HepG2 (cell line): ENCODE data around the gene FAM20C. TPM values are rescaled to one million over a fixed set of nuclear protein-coding genes. Genes with fewer than 3 reads are reported as not detected.

Experiments
- ATAC-seq: fragments of 200-7000 bp; cut with Tn5 transposase; 3 replicates; pipeline ENCODE4 v1.9.1; 2020; ENCODE audit warnings: mild to moderate bottlenecking, moderate library complexity
- BruUV-seq: library from RNA; stranded (reverse); fragments of 400-500 nt; replicated peaks from 2 replicates; lab custom pipeline; 2021; lab: Mats Ljungman, UMichigan
- CTCF ChIA-PET: fragments of 300-600 bp; formaldehyde crosslinking; extraction: SDS; loops from one replicate; lab custom pipeline; 2021; ENCODE audit warnings: low total read pairs, inconsistent platforms, low intra/inter-chr PET ratio; lab: Yijun Ruan, JAX
- POLR2A ChIA-PET: fragments of 350-600 bp; sonication (Branson Sonifier 250); formaldehyde crosslinking; loops from one replicate; lab custom pipeline; 2020; ENCODE audit warnings: antibody characterized with exemption, inconsistent platforms; lab: Yijun Ruan, JAX
- DNase-seq: peaks from one replicate; pipeline ENCODE4 v3.0.0-alpha.2; 2015; ENCODE audit warnings: low spot score
- FAIRE-seq: peaks from 3 replicates; lab custom pipeline; 2011; peaks lifted over from hg19 to GRCh38; lab: Jason Lieb, UNC
- H2AFZ ChIP-seq: one replicate; pipeline ENCODE4 v1.6.1; 2011; ENCODE audit warnings: low read length, inconsistent platforms
- H3K27ac ChIP-seq: fragments of 300-600 bp; 3 replicates; pipeline ENCODE4 v1.8.0; 2011; ENCODE audit warnings: mixed run types, mild to moderate bottlenecking, mixed read lengths, low read length, inconsistent platforms; ENCODE audit not compliant: insufficient read depth; ENCODE audit errors: extremely low read length
- H3K27me3 ChIP-seq, 2 experiments: fragments of 200-600 bp in 1 of 2; 2 replicates in 1 of 2; 3 replicates in 1 of 2; pipeline versions ENCODE4 v1.6.0 to v1.8.0; 2011; ENCODE audit warnings: low read length in 2 of 2, mild to moderate bottlenecking in 2 of 2, moderate library complexity in 2 of 2, inconsistent platforms in 1 of 2; ENCODE audit not compliant: insufficient read depth in 2 of 2, control insufficient read depth in 1 of 2
- H3K36me3 ChIP-seq, 2 experiments: fragments of 200-600 bp in 1 of 2; replicated peaks in 1 of 2; 2 replicates in 1 of 2; 3 replicates in 1 of 2; pipeline versions ENCODE4 v1.5.1 to v1.8.0; 2011; ENCODE audit warnings: low read length in 2 of 2, inconsistent platforms in 1 of 2; ENCODE audit not compliant: insufficient read depth in 2 of 2, control insufficient read depth in 1 of 2
- H3K4me1 ChIP-seq: 2 replicates; pipeline ENCODE4 v1.5.1; 2012; ENCODE audit warnings: low read length, inconsistent platforms; ENCODE audit not compliant: insufficient read depth
- H3K4me2 ChIP-seq: 2 replicates; pipeline ENCODE4 v1.6.0; 2011; ENCODE audit warnings: low read depth, low read length, inconsistent platforms
- H3K4me3 ChIP-seq, 3 experiments: fragments of 200-600 bp in 1 of 3; sonication (generic), shearing (Covaris generic) in 1 of 3; replicated peaks in 1 of 3; 2 replicates each; pipeline ENCODE4 v1.5.1; 2011 to 2016; ENCODE audit warnings: low read length in 3 of 3, inconsistent platforms in 2 of 3, low read depth in 2 of 3, mild to moderate bottlenecking in 2 of 3, control low read depth in 1 of 3, mixed read lengths in 1 of 3; ENCODE audit not compliant: insufficient read depth in 1 of 3
- H3K79me2 ChIP-seq: one replicate; pipeline ENCODE4 v1.6.1; 2011; ENCODE audit warnings: low read length, inconsistent platforms; ENCODE audit not compliant: insufficient read depth
- H3K9ac ChIP-seq: 2 replicates; pipeline ENCODE4 v1.6.0; 2011; ENCODE audit warnings: mild to moderate bottlenecking, low read depth, low read length, inconsistent platforms; ENCODE audit not compliant: insufficient read depth
- H3K9me3 ChIP-seq: 2 replicates; pipeline ENCODE4 v1.5.1; 2012; ENCODE audit warnings: mild to moderate bottlenecking, low read length
- H4K20me1 ChIP-seq: 2 replicates; pipeline ENCODE4 v1.6.0; 2011; ENCODE audit warnings: inconsistent platforms, mild to moderate bottlenecking, low read length, moderate library complexity; ENCODE audit not compliant: insufficient read depth
- AGO2 ChIP-seq: fragments of 200-400 bp; formaldehyde crosslinking; optimal IDR thresholded peaks from 2 replicates; pipeline ENCODE3; 2017; ENCODE audit warnings: mild to moderate bottlenecking, low read depth, low read length, moderate library complexity
- EEA1 ChIP-seq: sonication (generic); formaldehyde crosslinking; IDR thresholded peaks from 2 replicates; pipeline ENCODE4 v1.5.1; 2020; ENCODE audit warnings: mild to moderate bottlenecking, missing genetic modification reagents, borderline replicate concordance
- PTBP1 ChIP-seq: fragments of 200-400 bp; formaldehyde crosslinking; IDR thresholded peaks from 2 replicates; pipeline ENCODE4 v1.6.1; 2018; ENCODE audit warnings: low read length, low read depth; ENCODE audit not compliant: poor library complexity, severe bottlenecking
- UBTF ChIP-seq: sonication (generic); formaldehyde crosslinking; IDR thresholded peaks from 2 replicates; pipeline ENCODE4 v1.4.0; 2020; ENCODE audit warnings: mild to moderate bottlenecking, missing genetic modification reagents
- ZC3H13 ChIP-seq: sonication (generic); formaldehyde crosslinking; IDR thresholded peaks from 2 replicates; pipeline ENCODE4 v1.8.1; 2023; ENCODE audit warnings: mild to moderate bottlenecking, missing genetic modification reagents, moderate library complexity
- ZSCAN29 ChIP-seq: sonication (generic); formaldehyde crosslinking; conservative IDR thresholded peaks from 2 replicates; pipeline ENCODE4 v1.4.0; 2020; ENCODE audit warnings: mild to moderate bottlenecking, missing genetic modification reagents
- WGBS: methylation state at CpG from one replicate; pipeline ENCODE4 v1.1.6; 2017; ENCODE audit warnings: low lambda C conversion rate; 5-methylcytosine and 5-hydroxymethylcytosine counted together
- in situ Hi-C: cut with HindIII; loops from 2 replicates; pipeline ENCODE4 v1.10.0; 2017; ENCODE audit warnings: low pct_unique_long_range_greater_than_20kb; ENCODE audit not compliant: extremely low pct_ligation_motif_present
- intact Hi-C: fragments of 100-400 bp; cut with micrococcal nuclease; formaldehyde crosslinking; loops from one replicate; pipeline ENCODE4 v1.10.0; 2022; ENCODE audit not compliant: unreplicated experiment
- polyA plus RNA-seq, 8 experiments: library from polyadenylated mRNA; depleted of rRNA in 3 of 8; stranded (reverse) in 7 of 8; unstranded in 1 of 8; fragments of >200 nt; fragmentation: Illumina TruSeq in 4 of 8; extraction: Trizol in 4 of 8; gene quantifications; 2 replicates each; pipeline versions ENCODE4 v1.2.1 to v1.2.3, GENCODE V29; 2011 to 2016; ENCODE audit warnings: low read depth in 4 of 8, missing spikeins in 1 of 8, mixed read lengths in 1 of 8; ENCODE audit not compliant: insufficient read depth in 1 of 8
- total RNA-seq, 5 experiments: library from RNA; depleted of rRNA; stranded (reverse); fragments of >200 nt; fragmentation: Illumina TruSeq; extraction: Trizol; gene quantifications; 2 replicates each; pipeline ENCODE4 v1.2.3, GENCODE V29; 2016; ENCODE audit warnings: low read depth in 1 of 5
- TF ChIP-seq, protein P1 (sequence below): sonication (generic); formaldehyde crosslinking; IDR thresholded peaks from 2 replicates; pipeline ENCODE4 v1.8.0; 2022; ENCODE audit warnings: mild to moderate bottlenecking, missing genetic modification reagents; ENCODE audit not compliant: insufficient replicate concordance

The FAM20C gene
- total and polyA plus RNA-seq, 2 of the 13 experiments (the other 11 are each of a cell fraction or from before 2014, with no cell fraction given) = 11.9 to 19.9 TPM

GRCh38 chr7:260441-261281 lies 68.3 kb downstream of the FAM20C start:
- ATAC-seq (peak; percentile 5; the same call in 2 of the 3 replicates), FAIRE-seq (no peak), DNase-seq (no peak)
- POLR2A ChIA-PET = no interaction called here
- no peak overlapping the region for H2AFZ ChIP-seq
- H3K36me3 ChIP-seq = peaks cover 6 to 14% of the 10 kb centered on the region in 2 experiments; a peak in 3 of 5 replicates
- 93% methylated on average over 6 of the region's 35 CpGs for WGBS
- intact Hi-C loops (no loop called here), in situ Hi-C loops (no loop called here)
- no peaks in the 10 kb centered on the region for H3K79me2 ChIP-seq
- TF ChIP-seq ZSCAN29 = no peak
- peak; percentile 50; the same call in 1 of the 2 replicates for TF ChIP-seq ZC3H13 (CRISPR knock-in tag)
- peak; percentile 75 for TF ChIP-seq AGO2
- TF ChIP-seq, protein P1, sequence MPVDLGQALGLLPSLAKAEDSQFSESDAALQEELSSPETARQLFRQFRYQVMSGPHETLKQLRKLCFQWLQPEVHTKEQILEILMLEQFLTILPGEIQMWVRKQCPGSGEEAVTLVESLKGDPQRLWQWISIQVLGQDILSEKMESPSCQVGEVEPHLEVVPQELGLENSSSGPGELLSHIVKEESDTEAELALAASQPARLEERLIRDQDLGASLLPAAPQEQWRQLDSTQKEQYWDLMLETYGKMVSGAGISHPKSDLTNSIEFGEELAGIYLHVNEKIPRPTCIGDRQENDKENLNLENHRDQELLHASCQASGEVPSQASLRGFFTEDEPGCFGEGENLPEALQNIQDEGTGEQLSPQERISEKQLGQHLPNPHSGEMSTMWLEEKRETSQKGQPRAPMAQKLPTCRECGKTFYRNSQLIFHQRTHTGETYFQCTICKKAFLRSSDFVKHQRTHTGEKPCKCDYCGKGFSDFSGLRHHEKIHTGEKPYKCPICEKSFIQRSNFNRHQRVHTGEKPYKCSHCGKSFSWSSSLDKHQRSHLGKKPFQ = no peak
- no peak for TF ChIP-seq PTBP1
- 0 out of 2 replicates have a peak, but pooled peaks have one; percentile 16 for TF ChIP-seq UBTF (CRISPR knock-in tag)
- no peak for TF ChIP-seq EEA1
- H3K9ac ChIP-seq = no peak overlapping the region
- no peak overlapping the region for H3K4me3 ChIP-seq
- no peaks in the 10 kb centered on the region for H3K4me1 ChIP-seq
- H3K27me3 ChIP-seq = no peaks in the 10 kb centered on the region
- CTCF ChIA-PET = no interaction called here
- H3K27ac ChIP-seq = no peak overlapping the region
- no peaks in the 10 kb centered on the region for H4K20me1 ChIP-seq
- peaks cover 28% of the 10 kb centered on the region for H3K9me3 ChIP-seq
- no TSS peak for BruUV-seq
- H3K4me2 ChIP-seq = no peak overlapping the region
